Stomach (tissue), 9 donors: ENCODE measurements around the gene VOPP1. TPM values are rescaled to one million over a fixed set of nuclear protein-coding genes. Genes with fewer than 3 reads are reported as not detected.

Experiments
- DNase-seq, 2 donors: peaks; one replicate each; pipeline versions ENCODE4 v3.0.0 to v3.0.0-alpha.2; 2013 to 2019
- H3K27ac ChIP-seq, 5 donors: fragments of 200-600 bp in 4 of 5; sonication (generic) in 4 of 5; one replicate each; pipeline ENCODE4 v1.5.1; 2013 to 2019; ENCODE audit warnings: mild to moderate bottlenecking in 1 of 5, moderate library complexity in 1 of 5
- H3K27me3 ChIP-seq, 3 donors: fragments of 200-600 bp; sonication (generic); one replicate each; pipeline ENCODE4 v1.5.1; 2017 to 2019; ENCODE audit warnings: mixed run types in 1 of 3
- H3K36me3 ChIP-seq, 4 donors: fragments of 200-600 bp; sonication (generic); 1 replicate in 3 of 4; 2 replicates in 1 of 4; pipeline ENCODE4 v1.5.1; 2016 to 2019
- H3K4me1 ChIP-seq, 4 donors: fragments of 200-600 bp; sonication (generic); one replicate each; pipeline ENCODE4 v1.5.1; 2016 to 2019
- H3K4me3 ChIP-seq, 4 donors: fragments of 200-600 bp; sonication (generic) in 3 of 4; one replicate each; pipeline ENCODE4 v1.5.1; 2016 to 2019; ENCODE audit warnings: mild to moderate bottlenecking in 1 of 4
- H3K9me3 ChIP-seq, 4 donors: fragments of 200-600 bp; sonication (generic); one replicate each; pipeline ENCODE4 v1.5.1; 2016 to 2019
- EP300 ChIP-seq: sonication (generic); formaldehyde crosslinking; IDR thresholded peaks from one replicate; pipeline ENCODE4 v1.6.1; 2017; ENCODE audit warnings: antibody characterized with exemption
- POLR2A ChIP-seq, 4 donors: fragments of 450-650 bp; IDR thresholded peaks; one replicate each; pipeline ENCODE4 v1.6.1; 2016; ENCODE audit warnings: antibody characterized with exemption in 4 of 4, control low read depth in 2 of 4, mild to moderate bottlenecking in 1 of 4, moderate library complexity in 1 of 4
- POLR2AphosphoS5 ChIP-seq, 3 donors: sonication (generic); formaldehyde crosslinking; IDR thresholded peaks; one replicate each; pipeline ENCODE4 v1.6.1; 2016; ENCODE audit warnings: antibody characterized with exemption in 3 of 3
- WGBS, 5 donors: extraction: QIAGEN DNeasy Blood & Tissue Kit in 3 of 5; methylation state at CpG; one replicate each; pipeline versions ENCODE4 v1.1.5 to v1.1.7; 2013 to 2018; 5-methylcytosine and 5-hydroxymethylcytosine counted together
- intact Hi-C: fragments of 100-400 bp; cut with DNase I; formaldehyde crosslinking; loops from one replicate; pipeline ENCODE4 v1.15.1; 2023; ENCODE audit warnings: low total_unique reads
- polyA plus RNA-seq, 3 donors: library from polyadenylated mRNA; stranded (reverse); fragments of 200-250 nt; gene quantifications; one replicate each; pipeline ENCODE4 v1.2.3, GENCODE V29; 2013
- total RNA-seq, 5 donors: library from RNA; depleted of rRNA; stranded (reverse); fragments of >200 nt; gene quantifications; one replicate each; pipeline versions ENCODE4 v1.1.0 to v1.2.3, GENCODE V29; 2014 to 2016
- TF ChIP-seq, protein P1 (sequence below), 7 experiments: fragments of 450-650 bp in 4 of 7; fragments of 200-600 bp in 3 of 7; sonication (generic) in 3 of 7; IDR thresholded peaks; one replicate each; pipeline ENCODE4 v1.5.1; 2016 to 2019; ENCODE audit warnings: antibody characterized with exemption in 7 of 7, control low read depth in 2 of 7, mild to moderate bottlenecking in 1 of 7
- donor health status: healthy with polysubstance abuse.
- donor health status: Bipolar disorder and iron deficiency.
- donor health status: healthy.

Gene VOPP1
- total and polyA plus RNA-seq, 8 donors, result 14.0 to 117 (median 37.0) TPM

DNA sequence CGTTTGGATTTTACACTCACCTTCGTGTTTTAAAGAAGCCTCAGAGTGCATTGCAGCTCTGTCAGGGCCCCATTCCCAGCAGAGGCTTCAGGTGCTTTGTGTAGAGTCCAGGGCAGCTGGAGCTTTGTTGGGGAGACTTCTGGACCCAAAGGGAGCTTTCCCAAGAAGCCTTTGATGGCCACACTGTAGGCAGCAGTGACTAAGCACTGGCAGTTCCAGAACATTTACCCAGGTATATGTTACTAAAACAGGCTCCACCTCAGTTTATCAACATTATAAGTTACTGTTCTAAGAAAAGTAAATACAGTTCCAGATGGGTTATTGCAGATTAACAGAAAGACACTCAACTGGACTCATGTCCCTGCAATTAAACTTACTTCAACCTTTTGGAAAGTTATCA is 140.4 kb downstream of the VOPP1 start:
- H3K4me1 ChIP-seq, result peaks cover 14 to 37% (median 28%) of the 10 kb centered on the region in 4 donors
- H3K27ac ChIP-seq, result peak overlapping the region; percentile 3 to 67 (median 54)
- H3K9me3 ChIP-seq, result no peaks in the 10 kb centered on the region
- TF ChIP-seq POLR2AphosphoS5 (IDR thresholded peaks at IDR 0.05) (peak in 1 of 3 donors; percentile 17), EP300 (no peak)
- H3K4me3 ChIP-seq, result no peak overlapping the region
- DNase-seq, result no peak
- H3K36me3 ChIP-seq, result peaks cover 0 to 14% (median 11%) of the 10 kb centered on the region in 4 donors
- 0 to 59% (median 27%) methylated on average over 2 of the region's 2 CpGs for WGBS, 5 donors
- intact Hi-C loops, result no loop called here
- H3K27me3 ChIP-seq, result no peaks in the 10 kb centered on the region

DNA sequence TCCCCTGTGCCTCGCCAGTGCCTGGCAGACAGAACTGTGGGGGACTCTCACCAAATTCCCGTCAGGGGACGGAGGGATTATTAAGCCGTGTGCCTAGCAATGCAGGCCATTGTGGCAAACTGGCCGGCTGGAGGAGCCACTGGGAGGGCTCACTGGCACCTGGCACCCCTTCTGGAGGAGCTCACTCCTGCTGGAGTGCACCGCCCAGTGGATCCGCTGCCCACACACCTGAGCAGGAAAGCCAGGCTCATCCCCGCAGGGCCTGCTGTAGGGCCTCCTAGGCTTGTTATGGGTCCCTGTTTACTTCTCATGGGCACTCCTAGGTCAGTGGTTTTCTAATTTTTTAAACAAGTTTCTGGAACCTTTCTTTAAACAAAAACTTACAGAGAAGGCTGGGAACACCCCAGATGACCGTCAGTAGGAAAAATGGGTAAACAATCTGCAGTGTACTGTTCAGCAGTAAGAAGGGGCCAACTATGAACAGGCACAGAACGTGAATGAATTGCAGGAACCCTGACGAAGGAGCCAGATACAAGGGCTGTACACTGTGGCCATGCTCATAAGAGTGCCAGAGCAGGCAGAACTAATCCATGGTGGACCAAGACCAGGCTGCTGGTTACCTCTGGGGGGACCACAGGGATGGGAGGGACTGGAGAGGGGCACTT is 142.3 kb downstream of the VOPP1 start:
- Histone ChIP-seq H3K4me1 (peaks cover 14 to 37% (median 28%) of the 10 kb centered on the region in 4 donors), H3K36me3 (peaks cover 0 to 34% (median 26%) of the 10 kb centered on the region in 4 donors), H3K27ac (peak overlapping the region in 1 of 5 donors; percentile 6), H3K4me3 (no peak overlapping the region), H3K9me3 (no peaks in the 10 kb centered on the region), H3K27me3 (no peaks in the 10 kb centered on the region)
- no peak for TF ChIP-seq POLR2AphosphoS5 (IDR thresholded peaks at IDR 0.05)
- no peak for DNase-seq
- intact Hi-C loops, result no loop called here
- WGBS, 5 donors, result 54 to 73% (median 58%) methylated on average over 9 to 11 of the region's 11 CpGs

DNA sequence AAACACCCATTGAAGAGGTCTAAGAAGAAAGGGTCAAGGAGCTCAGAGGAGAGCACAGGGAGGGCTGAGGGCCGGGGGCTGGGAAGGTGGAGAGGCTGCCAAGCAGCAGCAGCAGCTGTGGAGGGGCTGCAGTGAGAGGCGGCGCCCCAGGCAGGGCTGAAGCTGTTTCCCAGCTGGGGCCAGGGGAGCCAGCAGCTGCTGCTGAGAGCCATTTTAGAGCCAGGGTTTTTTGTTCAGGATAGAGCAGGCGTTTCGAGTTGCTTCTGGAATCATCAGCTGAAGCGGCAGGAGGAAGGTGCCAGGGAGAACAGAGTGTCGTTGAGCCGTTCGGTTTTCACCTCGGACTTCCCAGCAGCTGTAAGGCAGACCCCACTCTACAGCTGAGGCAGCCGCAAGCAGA is 144.5 kb downstream of the VOPP1 start:
- TF ChIP-seq EP300 (no peak), POLR2A (IDR thresholded peaks at IDR 0.05) (no peak), POLR2AphosphoS5 (IDR thresholded peaks at IDR 0.05) (no peak)
- TF ChIP-seq, protein P1, sequence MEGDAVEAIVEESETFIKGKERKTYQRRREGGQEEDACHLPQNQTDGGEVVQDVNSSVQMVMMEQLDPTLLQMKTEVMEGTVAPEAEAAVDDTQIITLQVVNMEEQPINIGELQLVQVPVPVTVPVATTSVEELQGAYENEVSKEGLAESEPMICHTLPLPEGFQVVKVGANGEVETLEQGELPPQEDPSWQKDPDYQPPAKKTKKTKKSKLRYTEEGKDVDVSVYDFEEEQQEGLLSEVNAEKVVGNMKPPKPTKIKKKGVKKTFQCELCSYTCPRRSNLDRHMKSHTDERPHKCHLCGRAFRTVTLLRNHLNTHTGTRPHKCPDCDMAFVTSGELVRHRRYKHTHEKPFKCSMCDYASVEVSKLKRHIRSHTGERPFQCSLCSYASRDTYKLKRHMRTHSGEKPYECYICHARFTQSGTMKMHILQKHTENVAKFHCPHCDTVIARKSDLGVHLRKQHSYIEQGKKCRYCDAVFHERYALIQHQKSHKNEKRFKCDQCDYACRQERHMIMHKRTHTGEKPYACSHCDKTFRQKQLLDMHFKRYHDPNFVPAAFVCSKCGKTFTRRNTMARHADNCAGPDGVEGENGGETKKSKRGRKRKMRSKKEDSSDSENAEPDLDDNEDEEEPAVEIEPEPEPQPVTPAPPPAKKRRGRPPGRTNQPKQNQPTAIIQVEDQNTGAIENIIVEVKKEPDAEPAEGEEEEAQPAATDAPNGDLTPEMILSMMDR (IDR thresholded peaks at IDR 0.05), result no peak
- Histone ChIP-seq H3K4me3 (no peak overlapping the region), H3K27ac (no peak overlapping the region), H3K36me3 (peaks cover 0 to 35% (median 26%) of the 10 kb centered on the region in 4 donors), H3K27me3 (no peaks in the 10 kb centered on the region), H3K9me3 (no peaks in the 10 kb centered on the region), H3K4me1 (peaks cover 11 to 30% (median 23%) of the 10 kb centered on the region in 4 donors)
- DNase-seq, result peak in 1 of 2 donors; percentile 65
- intact Hi-C loops, result no loop called here
- 64 to 88% (median 82%) methylated on average over 11 of the region's 11 CpGs for WGBS, 5 donors

DNA sequence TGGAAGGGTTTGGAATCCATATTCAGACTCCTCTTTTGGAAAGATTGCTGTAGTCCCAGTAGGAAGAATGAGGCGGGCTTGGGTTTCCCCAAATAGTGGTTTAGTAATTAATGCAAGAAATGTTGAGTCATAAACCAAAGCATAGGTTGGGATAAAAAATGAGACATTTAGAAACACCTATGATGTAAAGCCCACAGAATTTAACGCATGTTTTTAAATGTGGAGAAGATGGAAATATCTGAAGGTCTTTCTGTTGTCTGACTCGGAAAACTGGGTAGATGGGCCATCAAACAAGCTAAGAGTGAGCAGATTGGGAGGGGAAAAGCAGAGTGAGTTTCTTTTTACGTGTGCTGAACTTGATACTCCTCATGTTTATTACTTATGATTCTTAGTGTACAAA is 145.0 kb downstream of the VOPP1 start:
- Histone ChIP-seq H3K4me1 (peaks cover 6 to 26% (median 19%) of the 10 kb centered on the region in 4 donors), H3K27ac (no peak overlapping the region), H3K4me3 (no peak overlapping the region), H3K36me3 (peaks cover 0 to 35% (median 26%) of the 10 kb centered on the region in 4 donors), H3K9me3 (no peaks in the 10 kb centered on the region), H3K27me3 (no peaks in the 10 kb centered on the region)
- intact Hi-C loops, result no loop called here
- TF ChIP-seq, protein P1 (IDR thresholded peaks at IDR 0.05), result no peak
- TF ChIP-seq POLR2A (IDR thresholded peaks at IDR 0.05), result no peak
- TF ChIP-seq EP300, result no peak
- no peak for TF ChIP-seq POLR2AphosphoS5 (IDR thresholded peaks at IDR 0.05)
- DNase-seq, result no peak
- WGBS, 5 donors, result 60 to 77% (median 68%) methylated on average over 4 of the region's 4 CpGs

DNA sequence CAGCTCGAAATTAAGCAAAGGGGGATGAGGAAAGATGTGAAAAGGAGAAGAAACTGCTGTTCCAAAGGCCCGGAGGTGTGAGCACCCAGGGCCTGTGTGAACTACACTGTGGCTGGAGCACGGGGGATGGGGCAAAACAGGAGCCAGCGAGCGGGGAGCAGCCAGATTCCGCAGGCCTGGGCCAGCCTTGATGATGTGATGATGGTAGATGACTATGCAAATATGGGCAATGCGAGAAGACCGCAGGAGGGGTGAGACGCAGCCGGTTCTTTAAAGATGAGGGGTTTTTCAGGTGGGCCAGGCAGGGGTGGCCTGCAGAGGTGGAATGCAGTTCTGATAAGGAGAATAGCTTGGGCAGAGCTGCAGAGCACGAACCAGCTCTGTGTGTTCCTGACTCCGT is 145.6 kb downstream of the VOPP1 start:
- intact Hi-C loops, result no loop called here
- WGBS, 5 donors, result 75 to 86% (median 84%) methylated on average over 12 of the region's 12 CpGs

More for the DNA sequence above, 145.6 kb downstream of the VOPP1 start:
- Histone ChIP-seq H3K9me3 (no peaks in the 10 kb centered on the region), H3K27me3 (no peaks in the 10 kb centered on the region), H3K4me1 (peaks cover 2 to 19% (median 15%) of the 10 kb centered on the region in 4 donors), H3K4me3 (no peak overlapping the region), H3K36me3 (peaks cover 0 to 35% (median 24%) of the 10 kb centered on the region in 4 donors), H3K27ac (no peak overlapping the region)
- TF ChIP-seq POLR2AphosphoS5 (IDR thresholded peaks at IDR 0.05), result no peak
- no peak for TF ChIP-seq EP300
- no peak for TF ChIP-seq POLR2A (IDR thresholded peaks at IDR 0.05)
- TF ChIP-seq, protein P1 (IDR thresholded peaks at IDR 0.05), result no peak
- DNase-seq, result no peak
